DND-41 (cell line): Measurements from ENCODE around the gene BRIP1.

Experiments used
- ATAC-seq: fragments of 200-7000 bp; cut with Tn5 transposase; 3 replicates; pipeline ENCODE4 v1.9.1; 2021; ENCODE audit warnings: low read depth; ENCODE audit not compliant: insufficient read depth
- DNase-seq: peaks from one replicate; pipeline ENCODE4 v3.0.0-alpha.2; 2020
- H2AFZ ChIP-seq: 2 replicates; pipeline ENCODE4 v1.6.0; 2012; ENCODE audit warnings: low read depth, low read length
- H3K27ac ChIP-seq: 2 replicates; pipeline ENCODE4 v1.5.1; 2012; ENCODE audit warnings: low read length, inconsistent platforms
- H3K27me3 ChIP-seq: fragments of 200-600 bp; sonication (generic); 2 replicates; pipeline ENCODE4 v1.6.0; 2012; ENCODE audit warnings: low read length, mild to moderate bottlenecking, inconsistent platforms; ENCODE audit not compliant: insufficient read depth, poor library complexity
- H3K36me3 ChIP-seq: 2 replicates; pipeline ENCODE4 v1.5.1; 2012; ENCODE audit warnings: low read length, inconsistent platforms; ENCODE audit not compliant: insufficient read depth
- H3K4me1 ChIP-seq: 2 replicates; pipeline ENCODE4 v1.5.1; 2012; ENCODE audit warnings: mild to moderate bottlenecking, low read length; ENCODE audit not compliant: insufficient read depth
- H3K4me2 ChIP-seq: 2 replicates; pipeline ENCODE4 v1.6.0; 2012; ENCODE audit warnings: mild to moderate bottlenecking, moderate library complexity, low read length, inconsistent platforms; ENCODE audit not compliant: insufficient read depth
- H3K4me3 ChIP-seq, 2 experiments: fragments of 200-600 bp in 1 of 2; shearing (Covaris generic) in 1 of 2; 2 replicates each; pipeline ENCODE4 v1.5.1; 2012 to 2016; ENCODE audit warnings: inconsistent platforms in 2 of 2, low read length in 2 of 2, mild to moderate bottlenecking in 2 of 2, low read depth in 1 of 2, moderate library complexity in 1 of 2
- H3K79me2 ChIP-seq: 2 replicates; pipeline ENCODE4 v1.6.0; 2012; ENCODE audit warnings: low read length, inconsistent platforms; ENCODE audit not compliant: insufficient read depth
- H3K9ac ChIP-seq: 2 replicates; pipeline ENCODE4 v1.6.0; 2012; ENCODE audit warnings: low read depth, mild to moderate bottlenecking, inconsistent platforms, low read length, moderate library complexity
- H3K9me3 ChIP-seq: 2 replicates; pipeline ENCODE4 v1.5.1; 2012; ENCODE audit warnings: low read length, moderate library complexity, mild to moderate bottlenecking, inconsistent platforms; ENCODE audit not compliant: insufficient read depth, severe bottlenecking
- H4K20me1 ChIP-seq: 2 replicates; pipeline ENCODE4 v1.6.0; 2012; ENCODE audit warnings: low read length; ENCODE audit not compliant: insufficient read depth
- CTCF ChIP-seq: IDR thresholded peaks from 2 replicates; pipeline ENCODE4 v1.5.1; 2012; ENCODE audit warnings: borderline replicate concordance, low read length, moderate library complexity, mild to moderate bottlenecking; ENCODE audit not compliant: poor library complexity, severe bottlenecking; ENCODE audit errors: extremely low read depth
- EZH2 ChIP-seq: IDR thresholded peaks from 3 replicates; pipeline ENCODE4 v1.6.1; 2012; ENCODE audit warnings: borderline replicate concordance, low read depth, mild to moderate bottlenecking, moderate library complexity, low read length, inconsistent platforms; ENCODE audit not compliant: severe bottlenecking

BRIP1 gene

GRCh38 chr17:61738249-61738648 is 125.1 kb downstream of the BRIP1 start:
- peaks cover 66% of the 10 kb centered on the region for H3K36me3 ChIP-seq
- H3K27ac ChIP-seq: no peak overlapping the region
- no peak for TF ChIP-seq EZH2
- peaks cover 26% of the 10 kb centered on the region for H3K9me3 ChIP-seq
- H3K79me2 ChIP-seq: no peaks in the 10 kb centered on the region
- H3K4me3 ChIP-seq: no peak overlapping the region
- no peak overlapping the region for H3K4me2 ChIP-seq
- no peaks in the 10 kb centered on the region for H3K4me1 ChIP-seq
- no peaks in the 10 kb centered on the region for H4K20me1 ChIP-seq
- no peak overlapping the region for H2AFZ ChIP-seq
- DNase-seq (no peak), ATAC-seq (no peak)
- H3K9ac ChIP-seq: no peak overlapping the region
- H3K27me3 ChIP-seq: no peaks in the 10 kb centered on the region

- no peaks in the 10 kb centered on the region for H3K79me2 ChIP-seq
- DNase-seq: no peak
- no peak overlapping the region for H3K27ac ChIP-seq
- H3K36me3 ChIP-seq: peaks cover 62% of the 10 kb centered on the region
- H3K9me3 ChIP-seq: peaks cover 26% of the 10 kb centered on the region
- H3K27me3 ChIP-seq: no peaks in the 10 kb centered on the region
- no peak overlapping the region for H2AFZ ChIP-seq
- no peaks in the 10 kb centered on the region for H4K20me1 ChIP-seq
- H3K4me3 ChIP-seq: no peak overlapping the region
- no peak overlapping the region for H3K4me2 ChIP-seq
- ATAC-seq: no peak
- TF ChIP-seq EZH2: no peak
- TF ChIP-seq CTCF: no peak
- H3K4me1 ChIP-seq: no peaks in the 10 kb centered on the region
- H3K9ac ChIP-seq: no peak overlapping the region
Measured at GRCh38 chr17:61737820-61738219, 125.5 kb downstream of the BRIP1 start.

GRCh38 chr17:61736438-61736837 is 126.9 kb downstream of the BRIP1 start:
- Histone ChIP-seq H3K4me3 (no peak overlapping the region), H4K20me1 (no peaks in the 10 kb centered on the region), H3K4me2 (no peak overlapping the region), H3K27ac (no peak overlapping the region), H3K9me3 (peaks cover 14% of the 10 kb centered on the region), H2AFZ (no peak overlapping the region), H3K79me2 (no peaks in the 10 kb centered on the region), H3K27me3 (no peaks in the 10 kb centered on the region), H3K36me3 (peaks cover 51% of the 10 kb centered on the region), H3K4me1 (no peaks in the 10 kb centered on the region), H3K9ac (no peak overlapping the region)
- TF ChIP-seq EZH2 (no peak), CTCF (no peak)
- ATAC-seq (no peak), DNase-seq (no peak)

- no peak overlapping the region for H3K4me3 ChIP-seq
- H3K9me3 ChIP-seq: peaks cover 12% of the 10 kb centered on the region
- H3K79me2 ChIP-seq: no peaks in the 10 kb centered on the region
- H3K4me2 ChIP-seq: no peak overlapping the region
- ATAC-seq (no peak), DNase-seq (no peak)
- no peak for TF ChIP-seq EZH2
- H3K27ac ChIP-seq: no peak overlapping the region
- H4K20me1 ChIP-seq: no peaks in the 10 kb centered on the region
- H3K4me1 ChIP-seq: no peaks in the 10 kb centered on the region
- no peaks in the 10 kb centered on the region for H3K27me3 ChIP-seq
- H2AFZ ChIP-seq: no peak overlapping the region
- H3K9ac ChIP-seq: no peak overlapping the region
- peaks cover 45% of the 10 kb centered on the region for H3K36me3 ChIP-seq
Measured at GRCh38 chr17:61735807-61736206, 127.5 kb downstream of the BRIP1 start.
